HG03139 (cell line): Measurements from ENCODE around the gene CCL1.

Experiments
- ATAC-seq: cut with Tn5 transposase; IDR thresholded peaks from one replicate; pipeline ENCODE4 v1.9.1; 2021; ENCODE audit not compliant: unreplicated experiment

Gene CCL1

GRCh38 chr17:34384271-34384670, 21.2 kb upstream of the CCL1 start:
- no peak for ATAC-seq

GRCh38 chr17:34383216-34383615, 20.2 kb upstream of the CCL1 start:
- no peak for ATAC-seq

GRCh38 chr17:34382621-34383124, 19.6 kb upstream of the CCL1 start:
- ATAC-seq, result no peak

GRCh38 chr17:34379868-34380267, 16.8 kb upstream of the CCL1 start:
- ATAC-seq, result no peak

- peak; percentile 57 for ATAC-seq
Measured at GRCh38 chr17:34378664-34379101, 15.7 kb upstream of the CCL1 start.

- peak; percentile 51 for ATAC-seq
Measured at GRCh38 chr17:34377078-34377823, 14.2 kb upstream of the CCL1 start.

- no peak for ATAC-seq
Measured at GRCh38 chr17:34375426-34375997, 12.5 kb upstream of the CCL1 start.

GRCh38 chr17:34374457-34374856, 11.4 kb upstream of the CCL1 start:
- ATAC-seq, result no peak

- ATAC-seq, result no peak
Measured at GRCh38 chr17:34371405-34372100, 8.5 kb upstream of the CCL1 start.

- no peak for ATAC-seq
Measured at GRCh38 chr17:34370997-34371395, 8.0 kb upstream of the CCL1 start.

- no peak for ATAC-seq
Measured at GRCh38 chr17:34370376-34370996, 7.5 kb upstream of the CCL1 start.

- no peak for ATAC-seq
Measured at GRCh38 chr17:34369571-34369970, 6.5 kb upstream of the CCL1 start.

- no peak for ATAC-seq
Measured at GRCh38 chr17:34368946-34369500, 6.0 kb upstream of the CCL1 start.

GRCh38 chr17:34368196-34368945, 5.3 kb upstream of the CCL1 start:
- no peak for ATAC-seq

GRCh38 chr17:34367486-34368195, 4.6 kb upstream of the CCL1 start:
- no peak for ATAC-seq

GRCh38 chr17:34366529-34367107, 3.6 kb upstream of the CCL1 start:
- ATAC-seq, result no peak

GRCh38 chr17:34366010-34366409, 3.0 kb upstream of the CCL1 start:
- ATAC-seq, result no peak

GRCh38 chr17:34365340-34365739, 2.3 kb upstream of the CCL1 start:
- no peak for ATAC-seq

- ATAC-seq, result no peak
Measured at GRCh38 chr17:34364751-34365150, 1.7 kb upstream of the CCL1 start.
